NCI-H2081 treated with DMSO at 0.1 percent for 48 hours (cell line): Measurements from ENCODE around the gene FOXP1.

Source experiments
- DNase-seq: peaks from one replicate; lab custom pipeline; 2025; lab: John Stamatoyannopoulos, UW

FOXP1 gene

GRCh38 chr3:71148455-71149060, 435.0 kb downstream of the FOXP1 start:
- DNase-seq = no peak

- no peak for DNase-seq
Observed at GRCh38 chr3:71146673-71147072, 436.9 kb downstream of the FOXP1 start.

- DNase-seq = no peak
Observed at GRCh38 chr3:71145954-71146353, 437.6 kb downstream of the FOXP1 start.

- DNase-seq = no peak
Observed at GRCh38 chr3:71144525-71145253, 438.8 kb downstream of the FOXP1 start.

GRCh38 chr3:71143493-71143892, 440.0 kb downstream of the FOXP1 start:
- DNase-seq = no peak

- DNase-seq = no peak
Observed at GRCh38 chr3:71142441-71143161, 440.9 kb downstream of the FOXP1 start.

GRCh38 chr3:71140477-71140876, 443.1 kb downstream of the FOXP1 start:
- no peak for DNase-seq

GRCh38 chr3:71139496-71139895, 444.0 kb downstream of the FOXP1 start:
- no peak for DNase-seq

GRCh38 chr3:71138410-71138809, 445.1 kb downstream of the FOXP1 start:
- no peak for DNase-seq

GRCh38 chr3:71136276-71136675, 447.3 kb downstream of the FOXP1 start:
- no peak for DNase-seq

GRCh38 chr3:71135373-71136088, 448.0 kb downstream of the FOXP1 start:
- no peak for DNase-seq

- no peak for DNase-seq
Observed at GRCh38 chr3:71134521-71134920, 449.0 kb downstream of the FOXP1 start.

GRCh38 chr3:71133865-71134264, 449.7 kb downstream of the FOXP1 start:
- DNase-seq = no peak

- DNase-seq = no peak
Observed at GRCh38 chr3:71132995-71133730, 450.4 kb downstream of the FOXP1 start.

GRCh38 chr3:71131375-71132314, 451.9 kb downstream of the FOXP1 start:
- no peak for DNase-seq

GRCh38 chr3:71130471-71131374, 452.8 kb downstream of the FOXP1 start:
- DNase-seq = no peak

GRCh38 chr3:71129611-71130431, 453.7 kb downstream of the FOXP1 start:
- DNase-seq = no peak

- DNase-seq = no peak
Observed at GRCh38 chr3:71128961-71129360, 454.6 kb downstream of the FOXP1 start.

- no peak for DNase-seq
Observed at GRCh38 chr3:71127844-71128243, 455.7 kb downstream of the FOXP1 start.
